Skeletal muscle tissue (tissue), 4 donors: Measurements from ENCODE around the gene MAP4K4. TPM values are rescaled to one million over a fixed set of nuclear protein-coding genes. Genes with fewer than 3 reads are reported as not detected.

ENCODE experiments used
- H3K27ac ChIP-seq: one replicate; pipeline ENCODE4 v1.7.0; 2013; ENCODE audit warnings: mild to moderate bottlenecking, low read depth, low read length, inconsistent platforms
- H3K27me3 ChIP-seq, 3 donors: one replicate each; pipeline ENCODE4 v1.7.0; 2013; ENCODE audit warnings: low read length in 3 of 3; ENCODE audit not compliant: control insufficient read depth in 3 of 3, insufficient read depth in 3 of 3
- H3K36me3 ChIP-seq, 3 donors: one replicate each; pipeline ENCODE4 v1.7.0; 2013; ENCODE audit warnings: low read length in 3 of 3; ENCODE audit not compliant: control insufficient read depth in 3 of 3, insufficient read depth in 3 of 3
- H3K4me1 ChIP-seq, 3 donors: one replicate each; pipeline ENCODE4 v1.7.0; 2013; ENCODE audit warnings: low read length in 3 of 3, mild to moderate bottlenecking in 3 of 3; ENCODE audit not compliant: control insufficient read depth in 3 of 3, insufficient read depth in 3 of 3
- H3K4me3 ChIP-seq, 3 donors: one replicate each; pipeline ENCODE4 v1.7.0; 2013; ENCODE audit warnings: low read length in 3 of 3
- H3K9ac ChIP-seq, 3 donors: one replicate each; pipeline ENCODE4 v1.7.0; 2013; ENCODE audit warnings: low read length in 3 of 3, mild to moderate bottlenecking in 3 of 3, moderate library complexity in 2 of 3, low read depth in 1 of 3
- H3K9me3 ChIP-seq, 3 donors: one replicate each; pipeline ENCODE4 v1.7.0; 2013; ENCODE audit warnings: low read length in 3 of 3; ENCODE audit not compliant: control insufficient read depth in 3 of 3
- total RNA-seq: library from RNA; depleted of rRNA; stranded (reverse); fragments of >200 nt; gene quantifications from one replicate; pipeline ENCODE4 v1.2.3, GENCODE V29; 2014
- donor health status: Osteomylitis.

Gene MAP4K4
- total RNA-seq, 1 donor from 2014 or later: 77.2 TPM

GRCh38 chr2:101676674-101677073, 20.8 kb upstream of the MAP4K4 start:
- Histone ChIP-seq H3K36me3 (no peaks in the 10 kb centered on the region), H3K9ac (no peak overlapping the region), H3K27ac (no peak overlapping the region), H3K4me1 (no peaks in the 10 kb centered on the region), H3K9me3 (no peaks in the 10 kb centered on the region), H3K27me3 (no peaks in the 10 kb centered on the region), H3K4me3 (no peak overlapping the region)

- Histone ChIP-seq H3K4me3 (no peak overlapping the region), H3K9me3 (no peaks in the 10 kb centered on the region), H3K27me3 (no peaks in the 10 kb centered on the region), H3K27ac (no peak overlapping the region), H3K9ac (no peak overlapping the region), H3K36me3 (no peaks in the 10 kb centered on the region), H3K4me1 (no peaks in the 10 kb centered on the region)
These were observed 19.8 kb upstream of the MAP4K4 start for GRCh38 chr2:101677658-101678057.

DNA sequence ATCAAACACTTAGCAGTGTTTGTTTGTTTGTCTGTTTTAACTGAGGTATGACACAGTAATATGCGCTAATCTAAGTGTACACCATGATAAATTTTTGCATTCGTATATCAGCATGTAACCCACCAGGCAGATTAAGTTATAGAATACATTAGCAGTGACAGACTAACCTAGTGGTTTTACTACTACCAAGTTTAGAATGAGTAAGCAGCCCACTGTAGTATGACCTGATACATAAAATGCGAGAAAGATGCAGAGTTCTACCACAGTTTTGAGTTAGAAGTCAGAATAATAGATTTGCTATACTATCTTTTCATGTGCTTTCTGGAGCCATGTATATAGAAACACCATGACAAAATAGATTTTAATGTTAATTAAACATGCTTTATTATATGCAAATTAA, 19.1 kb upstream of the MAP4K4 start:
- Histone ChIP-seq H3K27me3 (no peaks in the 10 kb centered on the region), H3K9me3 (no peaks in the 10 kb centered on the region), H3K4me1 (no peaks in the 10 kb centered on the region), H3K4me3 (no peak overlapping the region), H3K9ac (no peak overlapping the region), H3K27ac (no peak overlapping the region), H3K36me3 (no peaks in the 10 kb centered on the region)

DNA sequence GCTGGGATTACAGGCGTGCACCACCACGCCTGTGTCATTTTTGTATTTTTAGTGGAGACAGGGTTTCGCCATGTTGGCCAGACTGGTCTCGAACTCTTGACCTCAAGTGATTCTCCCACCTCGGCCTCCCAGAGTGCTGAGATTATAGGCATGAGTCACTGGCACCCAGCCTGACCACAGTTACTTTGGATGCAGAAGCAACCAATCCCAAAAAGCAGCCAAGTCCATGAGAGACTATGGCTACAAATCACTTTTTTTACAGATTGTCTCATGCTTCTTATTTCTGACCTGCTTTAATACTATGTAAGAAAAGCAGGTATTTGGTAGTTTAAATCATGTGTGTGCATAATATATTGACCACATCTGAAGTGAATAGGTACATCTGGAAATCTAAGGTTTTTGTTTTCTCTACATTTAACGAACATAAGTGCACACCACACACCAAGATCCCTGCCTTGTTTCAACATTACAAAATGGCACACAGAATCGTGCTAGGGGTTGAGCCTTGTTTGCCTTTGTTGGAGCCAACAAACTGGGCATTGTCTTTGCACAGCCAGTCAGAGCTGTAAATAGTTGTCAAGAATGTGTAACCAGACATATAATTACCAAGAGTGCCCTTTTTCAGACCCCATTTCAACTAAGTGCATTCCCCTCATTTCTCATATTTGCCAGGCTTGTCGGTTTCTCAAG, 18.3 kb upstream of the MAP4K4 start:
- Histone ChIP-seq H3K36me3 (no peaks in the 10 kb centered on the region), H3K27ac (no peak overlapping the region), H3K27me3 (no peaks in the 10 kb centered on the region), H3K9ac (no peak overlapping the region), H3K4me1 (no peaks in the 10 kb centered on the region), H3K9me3 (no peaks in the 10 kb centered on the region), H3K4me3 (no peak overlapping the region)

GRCh38 chr2:101679801-101680487, 17.6 kb upstream of the MAP4K4 start:
- Histone ChIP-seq H3K4me3 (no peak overlapping the region), H3K9ac (no peak overlapping the region), H3K27ac (no peak overlapping the region), H3K9me3 (no peaks in the 10 kb centered on the region), H3K27me3 (no peaks in the 10 kb centered on the region), H3K4me1 (no peaks in the 10 kb centered on the region), H3K36me3 (no peaks in the 10 kb centered on the region)

GRCh38 chr2:101682311-101682710, 15.2 kb upstream of the MAP4K4 start:
- Histone ChIP-seq H3K27me3 (no peaks in the 10 kb centered on the region), H3K9ac (no peak overlapping the region), H3K4me1 (no peaks in the 10 kb centered on the region), H3K36me3 (no peaks in the 10 kb centered on the region), H3K9me3 (no peaks in the 10 kb centered on the region), H3K4me3 (no peak overlapping the region), H3K27ac (no peak overlapping the region)

GRCh38 chr2:101684313-101684712, 13.2 kb upstream of the MAP4K4 start:
- no peaks in the 10 kb centered on the region for H3K9me3 ChIP-seq
- no peaks in the 10 kb centered on the region for H3K36me3 ChIP-seq
- no peaks in the 10 kb centered on the region for H3K27me3 ChIP-seq
- H3K27ac ChIP-seq: no peak overlapping the region
- H3K9ac ChIP-seq: no peak overlapping the region
- H3K4me3 ChIP-seq: no peak overlapping the region
- no peaks in the 10 kb centered on the region for H3K4me1 ChIP-seq

DNA sequence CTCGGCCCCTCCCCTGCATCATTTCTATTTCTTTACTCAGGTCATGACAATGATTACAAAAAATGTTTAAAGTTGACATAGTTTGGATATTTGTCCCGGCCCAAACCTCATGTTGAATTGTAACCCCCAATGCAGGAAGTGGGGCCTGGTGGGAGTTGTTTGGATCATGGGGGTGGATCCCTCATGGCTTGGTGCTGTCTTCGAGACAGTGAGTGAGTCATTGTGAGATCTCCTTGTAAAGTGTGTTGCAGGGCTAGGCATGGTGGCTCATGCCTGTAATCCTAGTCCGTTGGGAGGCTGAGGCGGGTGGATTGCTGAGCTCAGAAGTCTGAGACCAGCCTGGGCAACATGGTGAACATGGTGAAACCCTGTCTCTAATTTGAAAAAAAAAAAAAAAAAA, 9.2 kb upstream of the MAP4K4 start:
- no peaks in the 10 kb centered on the region for H3K36me3 ChIP-seq
- no peaks in the 10 kb centered on the region for H3K27me3 ChIP-seq
- no peaks in the 10 kb centered on the region for H3K4me1 ChIP-seq
- H3K9me3 ChIP-seq: no peaks in the 10 kb centered on the region
- H3K9ac ChIP-seq: no peak overlapping the region
- H3K4me3 ChIP-seq: no peak overlapping the region
- no peak overlapping the region for H3K27ac ChIP-seq

- Histone ChIP-seq H3K27ac (no peak overlapping the region), H3K4me1 (no peaks in the 10 kb centered on the region), H3K27me3 (no peaks in the 10 kb centered on the region), H3K4me3 (no peak overlapping the region), H3K36me3 (no peaks in the 10 kb centered on the region), H3K9ac (no peak overlapping the region), H3K9me3 (peaks cover 0 to under 1% (median 0%) of the 10 kb centered on the region in 3 donors)
These were observed 8.2 kb upstream of the MAP4K4 start for GRCh38 chr2:101689114-101689825.

DNA sequence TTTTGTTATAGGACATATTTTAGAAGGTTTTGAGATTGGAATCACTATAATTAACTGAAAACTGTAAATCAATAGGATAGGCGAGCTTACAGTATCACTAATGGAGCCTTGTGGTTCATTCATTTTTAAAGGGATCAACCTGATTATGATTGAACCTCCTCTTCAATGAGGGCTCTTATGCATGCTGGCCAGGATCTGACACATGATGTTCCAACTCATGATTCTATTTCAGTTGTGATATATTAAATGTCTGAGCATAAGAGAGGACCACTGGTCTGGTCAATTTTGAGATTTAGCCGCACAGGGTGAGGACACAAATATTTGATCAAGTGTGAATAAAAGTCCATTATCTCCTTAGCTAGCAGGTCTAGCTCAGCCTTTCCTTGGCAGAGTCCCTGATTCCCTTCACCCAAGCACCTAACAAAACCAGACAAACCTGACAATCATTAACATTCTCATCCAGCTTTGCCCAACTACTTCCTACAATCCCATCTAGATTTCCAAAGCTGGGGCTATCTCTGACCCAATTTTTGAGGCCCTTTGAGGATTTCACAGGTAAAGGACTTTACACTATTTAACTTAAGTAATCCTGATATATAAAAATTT, 6.9 kb upstream of the MAP4K4 start:
- Histone ChIP-seq H3K4me3 (no peak overlapping the region), H3K9ac (no peak overlapping the region), H3K4me1 (no peaks in the 10 kb centered on the region), H3K9me3 (peaks cover 0 to 2% (median 0%) of the 10 kb centered on the region in 3 donors), H3K36me3 (no peaks in the 10 kb centered on the region), H3K27me3 (no peaks in the 10 kb centered on the region), H3K27ac (no peak overlapping the region)
